Spleen (tissue), 7 donors: ENCODE data around the gene DRAM1.

ENCODE experiments used
- POLR2AphosphoS5 ChIP-seq, 3 donors: sonication (generic); formaldehyde crosslinking; IDR thresholded peaks; one replicate each; pipeline ENCODE4 v1.5.1; 2017; ENCODE audit warnings: antibody characterized with exemption in 3 of 3
- TF ChIP-seq, protein P1 (sequence below), 11 experiments: fragments of 200-600 bp in 7 of 11; fragments of 450-650 bp in 4 of 11; sonication (generic) in 4 of 11; IDR thresholded peaks in 8 of 11; conservative IDR thresholded peaks in 3 of 11; 1 replicate in 7 of 11; 2 replicates in 4 of 11; pipeline versions ENCODE4 v1.4.0 to v1.8.0; 2016 to 2021; ENCODE audit warnings: antibody characterized with exemption in 11 of 11, inconsistent platforms in 4 of 11, mild to moderate bottlenecking in 1 of 11
- donor health status: DM: no; HTN: no; CAD: no; lungs with moderate emphysema.
- donor health status: DM: no; HTN: no; CAD: no.
- donor health status: DM: no; HTN: no; CAD: no.

DNA sequence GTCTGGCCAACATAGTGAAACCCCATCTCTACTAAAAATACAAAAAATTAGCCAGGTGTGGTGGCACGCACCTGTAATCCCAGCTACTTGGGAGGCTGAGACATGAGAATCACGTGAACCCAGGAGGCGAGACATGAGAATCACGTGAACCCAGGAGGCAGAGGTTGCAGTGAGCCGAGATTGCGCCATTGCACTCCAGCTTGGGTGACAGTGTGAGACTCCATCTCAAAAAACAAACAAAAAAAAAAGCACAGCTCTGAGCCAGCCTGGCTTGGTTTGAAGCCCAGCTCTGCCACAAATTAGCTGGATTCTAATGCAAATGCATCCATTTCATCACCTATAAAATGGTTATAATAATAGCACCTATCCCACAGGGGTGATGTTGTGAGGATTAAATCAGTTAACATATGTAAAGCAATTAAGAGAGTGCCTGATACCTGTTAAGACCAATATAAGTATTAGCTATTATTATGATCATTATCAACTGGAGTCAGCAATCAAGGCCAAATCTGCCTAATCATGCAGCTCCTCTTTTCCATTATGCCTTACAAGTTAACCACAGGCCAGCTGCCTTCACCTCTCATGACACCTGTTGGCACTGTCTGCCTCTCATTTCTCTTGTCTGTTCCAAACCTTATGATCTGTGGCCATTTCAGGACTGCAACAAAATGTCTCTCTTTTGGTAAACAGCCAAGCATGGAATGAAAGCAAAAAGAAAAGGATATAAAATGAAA, 48.8 kb upstream of the DRAM1 start:
- no peak for TF ChIP-seq POLR2AphosphoS5 (IDR thresholded peaks at IDR 0.05)
- TF ChIP-seq, protein P1, sequence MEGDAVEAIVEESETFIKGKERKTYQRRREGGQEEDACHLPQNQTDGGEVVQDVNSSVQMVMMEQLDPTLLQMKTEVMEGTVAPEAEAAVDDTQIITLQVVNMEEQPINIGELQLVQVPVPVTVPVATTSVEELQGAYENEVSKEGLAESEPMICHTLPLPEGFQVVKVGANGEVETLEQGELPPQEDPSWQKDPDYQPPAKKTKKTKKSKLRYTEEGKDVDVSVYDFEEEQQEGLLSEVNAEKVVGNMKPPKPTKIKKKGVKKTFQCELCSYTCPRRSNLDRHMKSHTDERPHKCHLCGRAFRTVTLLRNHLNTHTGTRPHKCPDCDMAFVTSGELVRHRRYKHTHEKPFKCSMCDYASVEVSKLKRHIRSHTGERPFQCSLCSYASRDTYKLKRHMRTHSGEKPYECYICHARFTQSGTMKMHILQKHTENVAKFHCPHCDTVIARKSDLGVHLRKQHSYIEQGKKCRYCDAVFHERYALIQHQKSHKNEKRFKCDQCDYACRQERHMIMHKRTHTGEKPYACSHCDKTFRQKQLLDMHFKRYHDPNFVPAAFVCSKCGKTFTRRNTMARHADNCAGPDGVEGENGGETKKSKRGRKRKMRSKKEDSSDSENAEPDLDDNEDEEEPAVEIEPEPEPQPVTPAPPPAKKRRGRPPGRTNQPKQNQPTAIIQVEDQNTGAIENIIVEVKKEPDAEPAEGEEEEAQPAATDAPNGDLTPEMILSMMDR (IDR thresholded peaks at IDR 0.05 in 8 of 11, conservative IDR thresholded peaks at IDR 0.05 in 3 of 11): no peak
